WTC11 (cell line): ENCODE measurements around the gene ANGPTL4. TPM values are rescaled to one million over a fixed set of nuclear protein-coding genes. Genes with fewer than 3 reads are reported as not detected.

Experiments
- ATAC-seq: fragments of 200-7000 bp; cut with Tn5 transposase; 2 replicates; pipeline ENCODE4 v1.10.0; 2021; ENCODE audit warnings: mild to moderate bottlenecking, moderate library complexity
- CTCF ChIA-PET: fragments of 300-600 bp; sonication (Branson Sonifier 250); formaldehyde crosslinking; loops from one replicate; lab custom pipeline; 2021; ENCODE audit warnings: antibody characterized with exemption; lab: Charles Lee
- POLR2A ChIA-PET: fragments of 350-600 bp; sonication (Branson Sonifier 250); formaldehyde crosslinking; loops from one replicate; lab custom pipeline; 2021; ENCODE audit warnings: antibody characterized with exemption; lab: Charles Lee
- DNase-seq: peaks from one replicate; pipeline ENCODE4 v3.0.0; 2021; ENCODE audit warnings: low spot score
- H3K27ac Mint-ChIP-seq: 2 replicates; pipeline ENCODE4 v1.8.0; 2021; ENCODE audit warnings: mixed read lengths
- H3K27me3 Mint-ChIP-seq: 2 replicates; pipeline ENCODE4 v1.8.0; 2021; ENCODE audit warnings: low read depth, mild to moderate bottlenecking, moderate library complexity, mixed read lengths
- H3K36me3 Mint-ChIP-seq: 2 replicates; pipeline ENCODE4 v1.8.0; 2021; ENCODE audit warnings: mixed read lengths
- H3K4me1 Mint-ChIP-seq: 2 replicates; pipeline ENCODE4 v1.8.0; 2022; ENCODE audit warnings: mixed read lengths
- H3K4me3 Mint-ChIP-seq: 2 replicates; pipeline ENCODE4 v1.8.0; 2021; ENCODE audit warnings: mild to moderate bottlenecking, moderate library complexity, mixed read lengths
- H3K9me3 Mint-ChIP-seq: 2 replicates; pipeline ENCODE4 v1.8.0; 2021; ENCODE audit warnings: mixed read lengths
- AFF4 ChIP-seq: sonication (generic); formaldehyde crosslinking; IDR thresholded peaks from 2 replicates; pipeline ENCODE4 v1.8.1; 2023; ENCODE audit warnings: mild to moderate bottlenecking, missing genetic modification reagents, borderline replicate concordance
- AR ChIP-seq: fragments of 250-450 bp; sonication (Bioruptor Pico); IDR thresholded peaks from 2 replicates; pipeline ENCODE4 v1.9.0; 2021; ENCODE audit warnings: mild to moderate bottlenecking
- ATF3 ChIP-seq: sonication (generic); formaldehyde crosslinking; conservative IDR thresholded peaks from 2 replicates; pipeline ENCODE4 v1.8.1; 2022; ENCODE audit warnings: mild to moderate bottlenecking, missing genetic modification reagents
- FOXK1 ChIP-seq: sonication (generic); formaldehyde crosslinking; IDR thresholded peaks from 2 replicates; pipeline ENCODE4 v1.8.0; 2022; ENCODE audit warnings: mild to moderate bottlenecking, moderate library complexity, missing genetic modification reagents
- GABPB1 ChIP-seq: sonication (generic); formaldehyde crosslinking; IDR thresholded peaks from 2 replicates; pipeline ENCODE4 v1.8.1; 2023; ENCODE audit warnings: mild to moderate bottlenecking, missing genetic modification reagents
- GTF2I ChIP-seq: fragments of 250-450 bp; sonication (Bioruptor Pico); conservative IDR thresholded peaks from 2 replicates; pipeline ENCODE4 v1.4.0; 2021; ENCODE audit warnings: mild to moderate bottlenecking
- JAZF1 ChIP-seq: fragments of 250-450 bp; sonication (Bioruptor Pico); IDR thresholded peaks from 2 replicates; pipeline ENCODE4 v1.9.0; 2021; ENCODE audit warnings: moderate library complexity, mild to moderate bottlenecking, inconsistent platforms
- KAT7 ChIP-seq: sonication (generic); formaldehyde crosslinking; IDR thresholded peaks from 2 replicates; pipeline ENCODE4 v1.8.1; 2023; ENCODE audit warnings: missing genetic modification reagents, mild to moderate bottlenecking, borderline replicate concordance
- MYBL2 ChIP-seq: sonication (generic); formaldehyde crosslinking; IDR thresholded peaks from 2 replicates; pipeline ENCODE4 v1.8.1; 2023; ENCODE audit warnings: mild to moderate bottlenecking, moderate library complexity, missing genetic modification reagents
- NFE2L1 ChIP-seq: sonication (generic); formaldehyde crosslinking; IDR thresholded peaks from 2 replicates; pipeline ENCODE4 v1.8.1; 2023; ENCODE audit warnings: missing genetic modification reagents
- OVOL2 ChIP-seq: fragments of 250-450 bp; sonication (Bioruptor Pico); IDR thresholded peaks from 2 replicates; pipeline ENCODE4 v1.9.0; 2021; ENCODE audit warnings: mild to moderate bottlenecking, borderline replicate concordance
- RORB ChIP-seq: fragments of 250-450 bp; sonication (Bioruptor Pico); IDR thresholded peaks from 2 replicates; pipeline ENCODE4 v1.9.0; 2021; ENCODE audit warnings: mild to moderate bottlenecking
- TEAD4 ChIP-seq: sonication (generic); formaldehyde crosslinking; IDR thresholded peaks from 2 replicates; pipeline ENCODE4 v1.8.0; 2022; ENCODE audit warnings: mild to moderate bottlenecking, missing genetic modification reagents
- USF1 ChIP-seq: sonication (generic); formaldehyde crosslinking; IDR thresholded peaks from 2 replicates; pipeline ENCODE4 v1.8.0; 2022; ENCODE audit warnings: mild to moderate bottlenecking, missing genetic modification reagents
- ZNF281 ChIP-seq: sonication (generic); formaldehyde crosslinking; IDR thresholded peaks from 2 replicates; pipeline ENCODE4 v1.8.0; 2023; ENCODE audit warnings: mild to moderate bottlenecking, missing genetic modification reagents
- ZNF317 ChIP-seq: sonication (generic); formaldehyde crosslinking; IDR thresholded peaks from 2 replicates; pipeline ENCODE4 v1.8.1; 2023; ENCODE audit warnings: low read depth, mild to moderate bottlenecking, moderate library complexity, missing genetic modification reagents, borderline replicate concordance
- ZNF532 ChIP-seq: fragments of 250-450 bp; sonication (Bioruptor Pico); IDR thresholded peaks from 2 replicates; pipeline ENCODE4 v1.9.0; 2021; ENCODE audit warnings: mild to moderate bottlenecking, borderline replicate concordance
- total RNA-seq: library from RNA; stranded (reverse); gene quantifications from 3 replicates; pipeline ENCODE4 v1.2.3, GENCODE V29; 2021

The ANGPTL4 gene
- total RNA-seq, 1 experiment from 2014 or later = 1.0 TPM

GRCh38 chr19:8392017-8392591 is 28.1 kb downstream of the ANGPTL4 start (continued):
- TF ChIP-seq AR = no peak
- no peak for TF ChIP-seq ZNF317 (CRISPR knock-in tag)
- no peak for TF ChIP-seq GABPB1 (CRISPR knock-in tag)
- TF ChIP-seq KAT7 (CRISPR knock-in tag) = no peak
- TF ChIP-seq AFF4 = no peak
- TF ChIP-seq ZNF281 (CRISPR knock-in tag) = no peak

GRCh38 chr19:8393192-8393870 is 29.4 kb downstream of the ANGPTL4 start:
- no peak overlapping the region for H3K4me3 Mint-ChIP-seq
- DNase-seq (no peak), ATAC-seq (no peak)
- ChIA-PET CTCF (interaction anchor here (0.5 to 4.2 kb wide), 6 partner anchors 20 to 371 kb away, joined by 3 to 47 read pairs (median 3); partner anchors contain the start of genes ANGPTL4 and MARCHF2), POLR2A (interaction anchor here (0.6 kb wide), 1 partner anchor 24 kb away, joined by 3 read pairs; no protein-coding TSS in a partner anchor)
- no peaks in the 10 kb centered on the region for H3K27me3 Mint-ChIP-seq
- H3K36me3 Mint-ChIP-seq = no peaks in the 10 kb centered on the region; the same call in 1 of the 2 replicates
- peak overlapping the region; percentile 87 for H3K27ac Mint-ChIP-seq
- H3K9me3 Mint-ChIP-seq = no peaks in the 10 kb centered on the region
- peaks cover 17% of the 10 kb centered on the region for H3K4me1 Mint-ChIP-seq
- TF ChIP-seq FOXK1 (no peak), TEAD4 (no peak), MYBL2 (CRISPR knock-in tag) (no peak), GTF2I (no peak), ATF3 (CRISPR knock-in tag) (no peak), NFE2L1 (CRISPR knock-in tag) (no peak), OVOL2 (CRISPR knock-in tag) (no peak), ZNF532 (CRISPR knock-in tag) (no peak), JAZF1 (CRISPR knock-in tag) (no peak), ZNF281 (CRISPR knock-in tag) (no peak), RORB (CRISPR knock-in tag) (no peak), USF1 (CRISPR knock-in tag) (no peak)
